ENCODE measurements around the gene PGBD5.

DNA sequence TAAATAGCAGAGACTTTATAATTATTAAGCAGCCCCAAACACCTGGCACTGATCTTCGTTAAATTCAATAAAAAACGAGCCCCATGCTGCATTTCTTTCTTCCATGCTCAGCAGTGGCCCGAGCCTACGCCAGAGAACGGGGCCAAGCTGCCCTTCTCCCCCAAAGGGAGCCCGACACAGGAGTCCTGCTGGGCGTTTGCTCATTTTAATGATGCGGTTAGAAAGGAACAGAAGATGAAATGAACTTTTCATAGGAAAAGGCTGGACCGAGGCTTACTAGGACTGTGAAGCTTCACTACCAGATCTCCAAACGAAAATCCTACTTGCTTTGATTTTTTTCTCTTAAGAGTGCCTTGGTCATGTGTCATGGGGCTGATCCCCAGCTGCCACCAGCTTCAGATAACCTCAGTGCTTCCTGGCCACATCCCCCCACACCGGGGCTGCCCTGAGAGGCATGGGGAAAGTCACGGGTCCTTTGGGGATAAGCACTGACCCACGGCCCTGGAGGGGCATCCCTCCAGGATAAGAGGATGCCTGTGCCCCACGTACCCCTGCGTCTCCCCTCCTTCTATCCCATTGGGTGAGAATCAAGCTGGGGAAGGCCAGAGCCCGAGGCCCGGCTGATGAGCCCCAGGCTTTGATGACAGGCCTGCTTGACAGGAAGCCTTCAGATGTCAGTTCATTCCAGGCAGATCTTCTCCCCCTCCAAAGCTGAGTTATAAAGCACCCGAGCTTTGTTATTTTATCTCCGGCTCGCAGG is 34.2 kb downstream of the PGBD5 start:
- TF ChIP-seq CTCF (optimal IDR thresholded peaks at IDR 0.05 in 1 of 3, IDR thresholded peaks at IDR 0.05 in 1 of 3, conservative IDR thresholded peaks at IDR 0.05 in 1 of 3; ENCODE audit: extremely low read depth in 1 of 3, insufficient read depth in 2 of 3, low read length in 3 of 3) (no peak), EZH2 (IDR thresholded peaks at IDR 0.05; ENCODE audit: low read length) (no peak)

Data from keratinocyte (primary cell).